Lower leg skin (tissue), 4 donors: Measurements from ENCODE around the gene COPA. TPM values are rescaled to one million over a fixed set of nuclear protein-coding genes. Genes with fewer than 3 reads are reported as not detected.

Experiments
- DNase-seq, 2 donors: peaks; one replicate each; pipeline ENCODE4 v3.0.0-alpha.2; 2019; ENCODE audit warnings: low spot score in 2 of 2
- H3K4me3 ChIP-seq: fragments of 200-600 bp; sonication (generic); 2 replicates; pipeline ENCODE4 v1.5.1; 2017; ENCODE audit warnings: mild to moderate bottlenecking, low read depth; ENCODE audit not compliant: poor library complexity, severe bottlenecking
- POLR2A ChIP-seq, 2 donors: fragments of 450-650 bp; IDR thresholded peaks; one replicate each; pipeline ENCODE4 v1.6.1; 2016 to 2017; ENCODE audit warnings: antibody characterized with exemption in 2 of 2, mild to moderate bottlenecking in 1 of 2, moderate library complexity in 1 of 2
- WGBS, 2 donors: methylation state at CpG; one replicate each; pipeline ENCODE4 v1.1.5; 2018; 5-methylcytosine and 5-hydroxymethylcytosine counted together
- intact Hi-C: fragments of 100-400 bp; cut with DNase I; formaldehyde crosslinking; loops from one replicate; pipeline ENCODE4 v1.15.0; 2023; ENCODE audit warnings: low total_unique reads
- total RNA-seq, 4 donors: library from RNA; depleted of rRNA; stranded (reverse); fragments of >200 nt; gene quantifications; one replicate each; pipeline ENCODE4 v1.1.0, GENCODE V29; 2016
- TF ChIP-seq, protein P1 (sequence below), 3 donors: fragments of 450-650 bp; IDR thresholded peaks; one replicate each; pipeline ENCODE4 v1.5.1; 2016; ENCODE audit warnings: antibody characterized with exemption in 3 of 3, mild to moderate bottlenecking in 3 of 3, moderate library complexity in 2 of 3

The COPA gene
- total RNA-seq, 4 donors from 2014 or later, result 72.3 to 93.6 (median 80.2) TPM

DNA sequence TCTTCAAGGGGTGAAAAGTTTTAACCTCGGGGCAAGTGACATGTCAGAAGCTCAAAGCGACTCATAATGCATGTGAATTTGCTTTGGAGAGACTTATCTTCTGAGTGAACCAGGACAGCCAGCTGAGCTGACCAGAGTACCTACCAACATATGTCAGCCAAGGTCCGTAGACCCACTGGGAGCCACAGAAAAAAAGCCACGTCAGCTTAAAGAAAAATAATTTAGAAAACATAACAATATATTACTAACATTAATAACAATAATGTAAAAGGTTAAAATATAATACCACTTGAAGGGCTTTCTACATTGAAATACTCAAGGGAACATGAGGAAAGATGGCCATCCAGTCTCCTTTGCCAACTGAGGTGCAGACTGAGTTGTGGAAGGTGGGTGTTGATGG, 65.1 kb downstream of the COPA start:
- DNase-seq, result no peak
- TF ChIP-seq, protein P1, sequence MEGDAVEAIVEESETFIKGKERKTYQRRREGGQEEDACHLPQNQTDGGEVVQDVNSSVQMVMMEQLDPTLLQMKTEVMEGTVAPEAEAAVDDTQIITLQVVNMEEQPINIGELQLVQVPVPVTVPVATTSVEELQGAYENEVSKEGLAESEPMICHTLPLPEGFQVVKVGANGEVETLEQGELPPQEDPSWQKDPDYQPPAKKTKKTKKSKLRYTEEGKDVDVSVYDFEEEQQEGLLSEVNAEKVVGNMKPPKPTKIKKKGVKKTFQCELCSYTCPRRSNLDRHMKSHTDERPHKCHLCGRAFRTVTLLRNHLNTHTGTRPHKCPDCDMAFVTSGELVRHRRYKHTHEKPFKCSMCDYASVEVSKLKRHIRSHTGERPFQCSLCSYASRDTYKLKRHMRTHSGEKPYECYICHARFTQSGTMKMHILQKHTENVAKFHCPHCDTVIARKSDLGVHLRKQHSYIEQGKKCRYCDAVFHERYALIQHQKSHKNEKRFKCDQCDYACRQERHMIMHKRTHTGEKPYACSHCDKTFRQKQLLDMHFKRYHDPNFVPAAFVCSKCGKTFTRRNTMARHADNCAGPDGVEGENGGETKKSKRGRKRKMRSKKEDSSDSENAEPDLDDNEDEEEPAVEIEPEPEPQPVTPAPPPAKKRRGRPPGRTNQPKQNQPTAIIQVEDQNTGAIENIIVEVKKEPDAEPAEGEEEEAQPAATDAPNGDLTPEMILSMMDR (IDR thresholded peaks at IDR 0.05), result no peak
- no peak for TF ChIP-seq POLR2A (IDR thresholded peaks at IDR 0.05)
- intact Hi-C loops, result no loop called here
- H3K4me3 ChIP-seq, result no peak overlapping the region
- WGBS, 2 donors, result 84 to 85% methylated on average over 4 of the region's 4 CpGs

DNA sequence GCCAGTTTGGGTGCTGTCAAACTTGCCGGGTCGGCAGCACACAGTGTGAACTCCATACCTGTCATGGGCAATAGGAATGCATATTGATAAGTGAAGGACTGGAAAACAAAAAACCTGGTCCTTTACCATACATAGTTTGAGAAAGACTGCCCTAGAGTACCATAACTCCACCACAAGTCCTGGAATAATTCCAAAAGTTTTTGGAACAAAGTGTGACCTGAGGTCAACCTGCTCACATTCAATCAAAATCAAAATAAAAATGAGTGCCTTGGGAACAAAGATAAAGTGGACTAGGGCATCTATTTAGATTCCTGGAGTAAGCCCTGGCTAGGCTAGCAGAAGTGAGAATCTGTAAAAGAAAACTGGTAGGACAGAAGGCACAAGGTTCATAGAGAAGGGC, 65.7 kb downstream of the COPA start:
- 90% methylated on average over 2 of the region's 2 CpGs for WGBS, 2 donors
- intact Hi-C loops, result no loop called here
- DNase-seq, result no peak
- TF ChIP-seq, protein P1 (IDR thresholded peaks at IDR 0.05), result no peak
- no peak for TF ChIP-seq POLR2A (IDR thresholded peaks at IDR 0.05)
- no peak overlapping the region for H3K4me3 ChIP-seq

DNA sequence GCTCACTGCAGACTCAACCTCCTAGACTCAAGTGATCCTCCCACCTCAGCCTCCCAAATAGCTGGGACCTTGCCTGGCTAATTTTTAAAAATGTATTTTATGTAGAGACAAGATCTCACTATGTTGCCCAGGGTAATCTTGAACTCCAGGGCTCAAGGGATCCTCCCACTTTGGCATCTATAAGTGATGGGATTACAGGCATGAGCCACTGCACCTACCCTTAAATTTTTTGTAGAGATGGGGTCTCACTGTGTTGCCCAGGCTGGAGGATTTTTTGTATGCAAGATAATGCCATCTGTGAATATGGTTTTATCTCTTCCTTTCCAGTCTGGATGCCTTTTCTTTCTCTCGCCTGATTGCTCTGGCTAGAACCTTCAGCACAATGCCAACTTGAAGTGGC, 72.0 kb downstream of the COPA start:
- 83 to 86% methylated on average over 1 of the region's 1 CpG for WGBS, 2 donors
- no peak for DNase-seq
- intact Hi-C loops, result no loop called here
- no peak overlapping the region for H3K4me3 ChIP-seq
- TF ChIP-seq POLR2A (IDR thresholded peaks at IDR 0.05), result no peak
- TF ChIP-seq, protein P1 (IDR thresholded peaks at IDR 0.05), result no peak

DNA sequence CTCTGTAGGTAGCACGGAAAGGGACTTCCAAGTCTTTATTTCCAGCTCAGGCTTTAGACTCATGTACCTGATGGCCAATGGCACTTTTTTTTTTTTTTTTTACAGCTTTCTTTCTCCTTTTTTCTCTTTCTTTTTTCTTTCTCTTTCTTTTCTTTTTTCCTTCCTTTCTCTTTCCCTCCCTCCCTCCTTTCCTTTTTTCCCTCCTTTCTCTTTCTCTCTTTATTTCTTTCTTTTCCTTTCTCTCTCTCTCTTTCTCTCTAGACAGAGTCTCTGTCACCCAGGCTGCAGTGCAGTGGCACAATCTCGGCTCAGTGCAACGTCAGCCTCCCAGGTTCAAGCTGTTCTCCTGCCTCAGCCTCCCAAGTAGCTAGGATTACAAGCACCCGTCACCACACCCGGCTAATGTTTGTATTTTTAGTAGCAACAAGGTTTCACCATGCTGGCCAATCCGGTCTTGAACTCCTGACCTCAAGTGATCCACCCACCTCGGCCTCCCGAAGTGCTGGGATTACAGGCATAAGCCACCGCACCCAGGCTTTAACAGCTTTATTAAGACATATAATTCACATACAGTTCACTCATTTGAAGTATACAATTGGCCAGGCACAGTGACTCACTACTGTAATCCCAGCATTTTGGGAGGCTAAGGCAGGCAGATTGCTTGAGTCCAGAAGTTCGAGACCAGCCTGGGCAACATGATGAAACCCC, 75.6 kb downstream of the COPA start:
- no peak for TF ChIP-seq POLR2A (IDR thresholded peaks at IDR 0.05)
- TF ChIP-seq, protein P1 (IDR thresholded peaks at IDR 0.05), result no peak
- intact Hi-C loops, result no loop called here
- WGBS, 2 donors, result 76 to 78% methylated on average over 9 to 10 of the region's 10 CpGs
- no peak overlapping the region for H3K4me3 ChIP-seq
- no peak for DNase-seq

DNA sequence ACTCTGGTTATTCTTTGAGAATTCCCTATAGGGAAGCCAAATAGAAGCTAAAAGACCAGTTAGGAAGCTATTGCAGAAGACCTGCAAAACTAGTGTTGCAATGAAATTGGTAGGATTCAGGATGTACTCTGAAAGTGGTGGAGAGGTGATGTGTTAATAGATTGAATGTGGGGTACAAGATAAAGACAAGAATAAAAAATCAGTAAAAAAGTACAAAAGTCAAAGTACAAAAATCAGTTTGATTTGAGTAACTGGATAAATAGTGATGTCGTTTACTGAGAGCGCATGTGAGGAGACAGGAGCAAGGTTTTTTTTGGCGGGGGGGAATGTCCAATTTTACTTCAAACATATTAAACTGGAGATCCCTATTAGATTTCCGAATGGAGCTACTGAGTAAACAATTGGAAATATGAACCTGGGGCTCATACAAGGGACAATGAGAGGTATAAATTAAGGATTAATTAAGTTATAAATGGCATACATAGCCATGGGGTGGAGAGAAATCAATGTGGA, 78.2 kb downstream of the COPA start:
- intact Hi-C loops, result no loop called here
- no peak for DNase-seq
- no peak overlapping the region for H3K4me3 ChIP-seq
- TF ChIP-seq, protein P1 (IDR thresholded peaks at IDR 0.05), result no peak
- TF ChIP-seq POLR2A (IDR thresholded peaks at IDR 0.05), result no peak
- 84 to 87% methylated on average over 4 of the region's 4 CpGs for WGBS, 2 donors
